Fibroblast of lung (primary cell): ENCODE data around the gene SEMA7A.

Source experiments
- EZH2 ChIP-seq: IDR thresholded peaks from 2 replicates; pipeline ENCODE4 v1.5.1; 2012; ENCODE audit warnings: low read length, control low read depth, mild to moderate bottlenecking; ENCODE audit errors: missing control alignments
- TF ChIP-seq, protein P1 (sequence below), 2 donors: IDR thresholded peaks in 1 of 2; conservative IDR thresholded peaks in 1 of 2; 1 replicate in 1 of 2; 2 replicates in 1 of 2; pipeline ENCODE4 v1.5.1; 2011 to 2012; ENCODE audit warnings: low read length in 2 of 2, control low read depth in 1 of 2, inconsistent platforms in 1 of 2, low read depth in 1 of 2, mild to moderate bottlenecking in 1 of 2

DNA sequence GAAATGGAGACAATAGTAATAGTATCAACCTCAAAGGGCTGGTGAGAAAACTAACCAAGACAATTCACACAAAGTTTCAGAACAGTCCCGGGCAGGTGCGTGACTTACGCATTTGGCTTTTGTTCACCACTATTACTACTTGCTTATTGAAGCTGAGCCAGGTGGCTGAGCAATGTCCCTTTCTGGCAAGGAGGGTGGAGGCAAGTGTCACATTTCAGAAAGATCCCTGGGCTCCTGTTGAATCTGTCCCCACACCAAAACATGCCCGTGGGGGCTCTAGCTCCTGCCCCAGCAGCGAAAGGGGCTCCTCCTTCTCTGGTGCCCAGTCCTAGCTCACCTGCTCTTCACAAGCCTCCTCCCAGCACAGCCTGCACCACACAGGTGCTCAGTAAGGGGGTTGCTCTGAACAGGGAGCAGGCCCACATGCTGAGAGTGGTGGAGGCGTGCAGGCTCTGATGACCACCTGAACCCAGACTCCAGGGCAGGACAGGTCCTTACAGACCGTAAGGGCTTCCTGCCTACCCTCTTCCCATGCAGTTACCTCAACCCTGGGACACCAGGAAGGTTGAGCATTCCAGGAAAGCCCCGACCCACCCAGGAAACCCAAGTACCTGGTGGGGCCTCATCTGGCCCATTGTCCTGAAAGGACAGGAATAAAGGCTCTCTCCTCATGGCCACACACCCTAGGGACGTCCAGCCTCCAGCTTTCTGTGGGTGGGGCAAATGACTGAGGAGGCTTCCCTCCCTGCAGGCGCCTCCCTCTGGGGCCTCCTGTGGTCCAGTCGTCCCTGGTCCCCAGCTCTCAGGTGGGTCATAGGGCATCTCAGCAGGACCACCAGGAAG is 32.6 kb downstream of the SEMA7A start:
- TF ChIP-seq, protein P1, sequence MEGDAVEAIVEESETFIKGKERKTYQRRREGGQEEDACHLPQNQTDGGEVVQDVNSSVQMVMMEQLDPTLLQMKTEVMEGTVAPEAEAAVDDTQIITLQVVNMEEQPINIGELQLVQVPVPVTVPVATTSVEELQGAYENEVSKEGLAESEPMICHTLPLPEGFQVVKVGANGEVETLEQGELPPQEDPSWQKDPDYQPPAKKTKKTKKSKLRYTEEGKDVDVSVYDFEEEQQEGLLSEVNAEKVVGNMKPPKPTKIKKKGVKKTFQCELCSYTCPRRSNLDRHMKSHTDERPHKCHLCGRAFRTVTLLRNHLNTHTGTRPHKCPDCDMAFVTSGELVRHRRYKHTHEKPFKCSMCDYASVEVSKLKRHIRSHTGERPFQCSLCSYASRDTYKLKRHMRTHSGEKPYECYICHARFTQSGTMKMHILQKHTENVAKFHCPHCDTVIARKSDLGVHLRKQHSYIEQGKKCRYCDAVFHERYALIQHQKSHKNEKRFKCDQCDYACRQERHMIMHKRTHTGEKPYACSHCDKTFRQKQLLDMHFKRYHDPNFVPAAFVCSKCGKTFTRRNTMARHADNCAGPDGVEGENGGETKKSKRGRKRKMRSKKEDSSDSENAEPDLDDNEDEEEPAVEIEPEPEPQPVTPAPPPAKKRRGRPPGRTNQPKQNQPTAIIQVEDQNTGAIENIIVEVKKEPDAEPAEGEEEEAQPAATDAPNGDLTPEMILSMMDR (conservative IDR thresholded peaks at IDR 0.05 in 1 of 2, IDR thresholded peaks at IDR 0.05 in 1 of 2; ENCODE audit: low read depth in 1 of 2, low read length in 2 of 2) = no peak
- no peak for TF ChIP-seq EZH2
